Measurements from ENCODE around the gene FLT4. TPM values are rescaled to one million over a fixed set of nuclear protein-coding genes. Genes with fewer than 3 reads are reported as not detected.

Gene FLT4
- total and polyA plus RNA-seq, 7 donors: 0.23 to 16.9 (median 6.2) TPM

DNA sequence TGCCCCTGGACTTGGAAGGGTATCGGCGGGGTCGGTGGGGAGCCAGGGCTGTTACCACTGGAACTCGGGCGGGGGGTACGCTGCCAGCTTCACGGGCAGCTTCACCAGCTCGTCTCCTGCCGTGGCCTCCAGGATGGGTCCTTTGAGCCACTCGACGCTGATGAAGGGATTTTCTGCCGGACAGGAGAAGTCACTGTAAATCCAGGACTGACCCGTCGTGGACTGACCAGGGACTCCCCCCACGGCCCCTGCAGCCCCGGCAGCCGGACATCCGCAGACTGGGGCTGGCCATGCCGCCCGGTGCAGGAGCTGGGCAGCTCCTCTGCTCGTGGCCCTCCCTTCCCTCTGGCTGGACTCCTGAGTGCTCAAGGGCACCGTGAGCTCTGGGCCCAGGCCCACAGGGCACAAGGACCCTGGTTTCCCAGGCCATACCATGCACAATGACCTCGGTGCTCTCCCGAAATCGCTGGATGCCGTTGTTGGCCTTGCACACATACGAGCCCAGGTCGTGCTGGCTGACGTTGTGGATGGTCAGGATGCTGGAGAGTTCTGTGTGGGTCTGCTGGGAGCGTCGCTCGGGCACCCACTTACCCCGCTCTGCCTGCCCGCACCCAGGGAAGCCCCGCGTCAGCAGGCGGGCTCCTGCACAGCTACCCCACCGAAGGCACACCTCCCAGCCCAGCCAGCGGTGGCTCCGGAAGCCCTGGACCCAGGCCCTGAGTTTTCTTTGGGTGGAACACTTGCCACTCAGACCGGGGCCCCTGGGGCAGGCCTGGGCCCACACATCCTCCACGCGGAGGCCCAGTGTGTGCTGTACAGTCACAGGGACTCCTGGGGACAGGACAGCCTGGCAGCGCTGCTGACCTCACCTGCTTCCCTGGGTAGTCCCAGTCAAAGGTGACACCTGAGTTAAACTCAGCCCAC lies 20.3 kb downstream of the FLT4 start:
- intact Hi-C loops (cut with DNase I): no loop called here
- Histone ChIP-seq H3K9me3 (no peaks in the 10 kb centered on the region), H3K27ac (no peak overlapping the region), H3K4me1 (no peaks in the 10 kb centered on the region), H3K27me3 (peaks cover 0 to 22% (median 0%) of the 10 kb centered on the region in 3 donors), H3K4me3 (no peak overlapping the region), H3K36me3 (no peaks in the 10 kb centered on the region)
- no peak for DNase-seq
- TF ChIP-seq EP300 (IDR thresholded peaks at IDR 0.05) (no peak), POLR2A (IDR thresholded peaks at IDR 0.05) (no peak), POLR2AphosphoS5 (IDR thresholded peaks at IDR 0.05) (no peak)
- TF ChIP-seq, protein P1, sequence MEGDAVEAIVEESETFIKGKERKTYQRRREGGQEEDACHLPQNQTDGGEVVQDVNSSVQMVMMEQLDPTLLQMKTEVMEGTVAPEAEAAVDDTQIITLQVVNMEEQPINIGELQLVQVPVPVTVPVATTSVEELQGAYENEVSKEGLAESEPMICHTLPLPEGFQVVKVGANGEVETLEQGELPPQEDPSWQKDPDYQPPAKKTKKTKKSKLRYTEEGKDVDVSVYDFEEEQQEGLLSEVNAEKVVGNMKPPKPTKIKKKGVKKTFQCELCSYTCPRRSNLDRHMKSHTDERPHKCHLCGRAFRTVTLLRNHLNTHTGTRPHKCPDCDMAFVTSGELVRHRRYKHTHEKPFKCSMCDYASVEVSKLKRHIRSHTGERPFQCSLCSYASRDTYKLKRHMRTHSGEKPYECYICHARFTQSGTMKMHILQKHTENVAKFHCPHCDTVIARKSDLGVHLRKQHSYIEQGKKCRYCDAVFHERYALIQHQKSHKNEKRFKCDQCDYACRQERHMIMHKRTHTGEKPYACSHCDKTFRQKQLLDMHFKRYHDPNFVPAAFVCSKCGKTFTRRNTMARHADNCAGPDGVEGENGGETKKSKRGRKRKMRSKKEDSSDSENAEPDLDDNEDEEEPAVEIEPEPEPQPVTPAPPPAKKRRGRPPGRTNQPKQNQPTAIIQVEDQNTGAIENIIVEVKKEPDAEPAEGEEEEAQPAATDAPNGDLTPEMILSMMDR (IDR thresholded peaks at IDR 0.05): no peak
- WGBS, 2 donors: 81 to 89% methylated on average over 44 of the region's 44 CpGs

DNA sequence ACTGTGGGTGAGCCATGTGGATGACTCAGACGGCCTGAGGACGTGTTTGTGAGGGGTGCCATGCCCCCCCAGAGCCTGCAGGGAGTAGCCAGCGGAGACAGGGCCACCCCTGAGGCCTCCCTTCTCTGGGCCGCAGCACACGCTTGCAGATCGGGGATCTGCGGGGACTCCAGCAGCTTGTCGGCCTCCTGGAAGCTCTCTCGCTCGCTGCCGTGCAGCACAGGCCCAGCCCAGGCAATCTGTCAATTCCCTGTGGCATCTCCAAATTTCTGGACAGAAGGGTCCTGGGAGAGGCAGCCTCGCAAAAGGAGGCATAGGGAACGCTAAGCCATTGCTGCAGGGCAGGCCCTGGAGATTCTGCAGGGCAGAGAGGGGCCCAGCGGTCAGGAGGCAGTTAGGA lies 21.2 kb downstream of the FLT4 start:
- H3K4me3 ChIP-seq: no peak overlapping the region
- H3K27me3 ChIP-seq: peaks cover 0 to 20% (median 0%) of the 10 kb centered on the region in 3 donors
- no peaks in the 10 kb centered on the region for H3K36me3 ChIP-seq
- intact Hi-C loops (cut with DNase I): no loop called here
- no peak for DNase-seq
- 73 to 81% methylated on average over 14 of the region's 14 CpGs for WGBS, 2 donors
- TF ChIP-seq POLR2AphosphoS5 (IDR thresholded peaks at IDR 0.05): no peak
- TF ChIP-seq, protein P1 (IDR thresholded peaks at IDR 0.05): no peak
- TF ChIP-seq EP300 (IDR thresholded peaks at IDR 0.05): no peak
- no peak for TF ChIP-seq POLR2A (IDR thresholded peaks at IDR 0.05)
- no peak overlapping the region for H3K27ac ChIP-seq
- no peaks in the 10 kb centered on the region for H3K9me3 ChIP-seq
- H3K4me1 ChIP-seq: no peaks in the 10 kb centered on the region

DNA sequence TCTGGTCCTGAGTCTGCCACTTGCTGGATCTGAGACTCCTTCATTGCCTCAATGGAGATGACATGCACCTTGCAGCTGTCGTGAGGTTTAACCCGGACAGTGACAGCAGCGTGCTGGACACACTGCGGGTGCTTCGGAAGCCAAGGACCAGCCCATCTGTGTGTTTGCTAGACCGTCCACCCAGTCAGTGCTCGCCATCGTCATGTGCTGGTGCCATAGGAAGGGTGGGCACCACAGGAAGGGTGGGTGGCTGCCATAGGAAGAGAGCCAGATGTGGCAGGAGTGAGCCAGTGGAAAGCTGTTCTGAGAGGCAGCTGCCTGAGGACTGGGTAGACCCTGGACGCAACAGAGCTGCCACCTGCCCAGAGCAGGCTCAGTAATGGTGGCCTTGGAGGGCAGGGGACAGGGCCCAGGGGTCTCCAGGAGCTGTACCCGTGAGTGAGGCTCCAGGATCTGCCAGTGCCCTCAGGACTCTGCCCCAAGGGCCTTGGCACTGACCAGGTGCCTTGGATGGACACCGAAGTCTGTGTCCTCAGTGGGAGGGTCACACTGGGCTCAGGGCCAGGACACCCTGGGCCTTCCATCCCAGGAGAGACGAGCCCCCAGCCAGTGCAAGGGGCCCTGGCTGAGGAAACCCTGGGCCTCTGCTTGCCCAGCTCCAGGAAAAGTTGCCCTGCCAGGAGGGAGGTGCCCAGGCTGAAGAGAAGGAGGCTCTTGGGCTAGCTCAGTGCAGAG lies 21.8 kb downstream of the FLT4 start:
- no peak overlapping the region for H3K27ac ChIP-seq
- H3K4me1 ChIP-seq: no peaks in the 10 kb centered on the region
- peaks cover 0 to 13% (median 0%) of the 10 kb centered on the region in 3 donors for H3K27me3 ChIP-seq
- WGBS, 2 donors: 79 to 87% methylated on average over 12 of the region's 12 CpGs
- TF ChIP-seq POLR2A (IDR thresholded peaks at IDR 0.05) (no peak), POLR2AphosphoS5 (IDR thresholded peaks at IDR 0.05) (no peak), EP300 (IDR thresholded peaks at IDR 0.05) (no peak)
- TF ChIP-seq, protein P1 (IDR thresholded peaks at IDR 0.05): no peak
- intact Hi-C loops (cut with DNase I): no loop called here
- no peaks in the 10 kb centered on the region for H3K36me3 ChIP-seq
- no peaks in the 10 kb centered on the region for H3K9me3 ChIP-seq
- no peak overlapping the region for H3K4me3 ChIP-seq
- no peak for DNase-seq

DNA sequence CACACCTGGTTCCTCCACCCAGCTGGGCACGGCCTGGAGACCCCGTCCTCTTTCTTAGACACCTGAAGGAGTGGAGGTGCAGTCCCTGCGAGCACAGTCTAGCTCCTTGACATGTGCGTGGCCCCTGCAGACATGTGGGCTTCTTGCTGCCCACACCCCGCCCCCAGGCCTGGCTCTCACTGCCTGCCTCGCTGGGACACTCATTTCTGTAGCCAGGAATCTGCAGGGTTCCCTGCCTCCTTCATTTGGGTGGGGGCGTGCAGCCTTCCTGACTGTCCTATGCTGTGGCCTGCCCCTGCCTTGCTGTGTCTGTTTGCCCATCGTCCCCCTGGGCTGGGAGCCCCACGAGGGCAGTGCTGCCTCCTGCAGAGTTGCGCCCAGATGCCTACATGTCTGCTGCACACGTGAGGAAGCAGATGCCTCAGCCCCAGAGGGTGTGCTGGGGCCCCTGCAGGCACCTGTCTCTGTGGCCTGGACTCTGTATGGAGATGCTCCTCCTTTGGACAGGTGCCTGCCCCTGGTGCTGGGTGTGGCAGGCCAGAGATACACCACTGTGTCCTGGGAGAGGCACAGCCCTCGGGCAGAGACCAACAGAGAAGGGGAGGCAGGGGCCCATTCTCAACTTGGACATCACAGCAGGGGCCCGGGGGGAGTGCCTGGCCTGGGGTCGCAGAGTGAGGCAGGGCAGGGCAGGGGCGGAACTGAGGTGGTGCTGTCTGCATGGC lies 22.6 kb downstream of the FLT4 start:
- no peak for TF ChIP-seq EP300 (IDR thresholded peaks at IDR 0.05)
- TF ChIP-seq POLR2A (IDR thresholded peaks at IDR 0.05): no peak
- TF ChIP-seq POLR2AphosphoS5 (IDR thresholded peaks at IDR 0.05): no peak
- WGBS, 2 donors: 54 to 72% methylated on average over 15 of the region's 15 CpGs
- DNase-seq: no peak
- Histone ChIP-seq H3K4me1 (no peaks in the 10 kb centered on the region), H3K9me3 (no peaks in the 10 kb centered on the region), H3K27ac (no peak overlapping the region), H3K27me3 (peaks cover 0 to 6% (median 0%) of the 10 kb centered on the region in 3 donors), H3K4me3 (no peak overlapping the region), H3K36me3 (no peaks in the 10 kb centered on the region)
- intact Hi-C loops (cut with DNase I): no loop called here

All from sigmoid colon (tissue), 7 donors.